Endothelial cell of umbilical vein (primary cell): ENCODE measurements around the gene SH3PXD2B. TPM values are rescaled to one million over a fixed set of nuclear protein-coding genes. Genes with fewer than 3 reads are reported as not detected.

ENCODE experiments used
- BruUV-seq: library from RNA; stranded (reverse); fragments of 400-500 nt; replicated peaks from 2 replicates; lab custom pipeline; 2021; lab: Mats Ljungman, UMichigan
- CTCF ChIA-PET: fragments of 300-600, 350-600 bp; sonication (Branson Sonifier 250); formaldehyde crosslinking; loops from one replicate; lab custom pipeline; 2021; ENCODE audit warnings: antibody characterized with exemption, inconsistent platforms; lab: Charles Lee
- POLR2A ChIA-PET: fragments of 300-600, 350-600 bp; sonication (Branson Sonifier 250); formaldehyde crosslinking; loops from one replicate; lab custom pipeline; 2021; ENCODE audit warnings: antibody characterized with exemption, inconsistent platforms; lab: Charles Lee
- DNase-seq: peaks from one replicate; pipeline ENCODE4 v3.0.0-alpha.2; 2011; ENCODE audit warnings: low read depth, low spot score
- FAIRE-seq: peaks from 2 replicates; lab custom pipeline; 2011; peaks lifted over from hg19 to GRCh38; lab: Jason Lieb, UNC
- H2AFZ ChIP-seq: 2 replicates; pipeline ENCODE4 v1.6.0; 2012; ENCODE audit warnings: low read depth, low read length, control low read depth, inconsistent platforms
- H3K27ac ChIP-seq: 2 replicates; pipeline ENCODE4 v1.5.1; 2011; ENCODE audit warnings: low read depth, mild to moderate bottlenecking, control low read depth, low read length, moderate library complexity; ENCODE audit not compliant: insufficient read depth
- H3K27me3 ChIP-seq, 2 experiments: 2 replicates each; pipeline versions ENCODE4 v1.6.0 to v1.6.1; 2011; ENCODE audit warnings: low read length in 2 of 2, mixed read lengths in 1 of 2; ENCODE audit not compliant: control insufficient read depth in 2 of 2, insufficient read depth in 2 of 2
- H3K36me3 ChIP-seq, 2 experiments: 2 replicates in 1 of 2; 3 replicates in 1 of 2; pipeline ENCODE4 v1.5.1; 2011; ENCODE audit warnings: low read length in 2 of 2, mild to moderate bottlenecking in 1 of 2, moderate library complexity in 1 of 2; ENCODE audit not compliant: control insufficient read depth in 2 of 2, insufficient read depth in 2 of 2; ENCODE audit errors: extremely low read depth in 1 of 2
- H3K4me1 ChIP-seq: 3 replicates; pipeline ENCODE4 v1.5.1; 2011; ENCODE audit warnings: mild to moderate bottlenecking, low read length; ENCODE audit not compliant: control insufficient read depth, insufficient read depth; ENCODE audit errors: extremely low read depth
- H3K4me2 ChIP-seq: 2 replicates; pipeline ENCODE4 v1.6.1; 2011; ENCODE audit warnings: low read length, control low read depth, mixed read lengths; ENCODE audit not compliant: insufficient read depth
- H3K4me3 ChIP-seq, 3 experiments: fragments of 200-600 bp in 1 of 3; sonication (generic), shearing (Covaris generic) in 1 of 3; replicated peaks in 1 of 3; 2 replicates each; pipeline ENCODE4 v1.5.1; 2011 to 2016; ENCODE audit warnings: control low read depth in 3 of 3, low read length in 3 of 3, mild to moderate bottlenecking in 2 of 3, inconsistent platforms in 1 of 3, low read depth in 1 of 3, moderate library complexity in 1 of 3; ENCODE audit not compliant: insufficient read depth in 1 of 3
- H3K79me2 ChIP-seq: 2 replicates; pipeline ENCODE4 v1.6.0; 2012; ENCODE audit warnings: low read length, inconsistent platforms; ENCODE audit not compliant: control insufficient read depth, insufficient read depth
- H3K9ac ChIP-seq: replicated peaks from 2 replicates; pipeline ENCODE3; 2011; ENCODE audit warnings: low read length, control low read depth; ENCODE audit not compliant: insufficient read depth; ENCODE audit errors: extremely low read depth
- H3K9me1 ChIP-seq: replicated peaks from 3 replicates; pipeline ENCODE4 v1.6.0; 2011; ENCODE audit warnings: mild to moderate bottlenecking, low read length; ENCODE audit not compliant: control insufficient read depth, insufficient read depth; ENCODE audit errors: extremely low read depth
- H3K9me3 ChIP-seq: replicated peaks from 2 replicates; pipeline ENCODE4 v1.5.1; 2012; ENCODE audit warnings: low read length, inconsistent platforms; ENCODE audit not compliant: control insufficient read depth, insufficient read depth
- H4K20me1 ChIP-seq: replicated peaks from 2 replicates; pipeline ENCODE3; 2011; ENCODE audit warnings: mild to moderate bottlenecking, low read length; ENCODE audit not compliant: control insufficient read depth, insufficient read depth; ENCODE audit errors: extremely low read depth
- CTCF ChIP-seq, 2 donors: IDR thresholded peaks; 1 replicate in 1 of 2; 2 replicates in 1 of 2; pipeline ENCODE4 v1.5.1; 2011; ENCODE audit warnings: low read length in 2 of 2, mild to moderate bottlenecking in 2 of 2, moderate library complexity in 2 of 2, control low read depth in 1 of 2, inconsistent platforms in 1 of 2, low read depth in 1 of 2; ENCODE audit not compliant: insufficient read depth in 1 of 2; ENCODE audit errors: extremely low read depth in 1 of 2
- EZH2 ChIP-seq: IDR thresholded peaks from 2 replicates; pipeline ENCODE4 v1.6.1; 2012; ENCODE audit warnings: borderline replicate concordance, low read depth, mild to moderate bottlenecking, moderate library complexity, low read length, inconsistent platforms; ENCODE audit not compliant: severe bottlenecking
- FOS ChIP-seq: IDR thresholded peaks from 2 replicates; pipeline ENCODE4 v1.6.1; 2011; ENCODE audit warnings: mild to moderate bottlenecking, low read length, moderate library complexity, borderline replicate concordance; ENCODE audit not compliant: insufficient read depth
- GATA2 ChIP-seq: IDR thresholded peaks from 2 replicates; pipeline ENCODE4 v1.7.0; 2011; ENCODE audit warnings: low read depth, mild to moderate bottlenecking, moderate library complexity, mixed read lengths, low read length; ENCODE audit not compliant: insufficient read length, insufficient read depth
- JUN ChIP-seq: IDR thresholded peaks from 2 replicates; pipeline ENCODE4 v1.6.1; 2011; ENCODE audit warnings: borderline replicate concordance, low read depth; ENCODE audit not compliant: insufficient read length, insufficient read depth
- MAX ChIP-seq: IDR thresholded peaks from 2 replicates; pipeline ENCODE4 v1.6.1; 2011; ENCODE audit not compliant: insufficient read depth, insufficient read length
- MYC ChIP-seq: IDR thresholded peaks from one replicate; pipeline ENCODE4 v1.6.1; 2011; ENCODE audit warnings: mild to moderate bottlenecking, low read depth, low read length
- POLR2A ChIP-seq: IDR thresholded peaks from 2 replicates; pipeline ENCODE4 v1.6.1; 2012; ENCODE audit warnings: low read depth, mild to moderate bottlenecking, control low read depth, low read length
- POLR2AphosphoS5 ChIP-seq: IDR thresholded peaks from 2 replicates; pipeline ENCODE4 v1.6.1; 2012; ENCODE audit warnings: low read depth, mild to moderate bottlenecking, control low read depth, low read length, moderate library complexity; ENCODE audit not compliant: insufficient read depth
- dilution Hi-C: fragments of 300-500 bp; cut with MboI; formaldehyde crosslinking; loops from one replicate; pipeline ENCODE4 v1.15.0; 2019; ENCODE audit warnings: low sequenced_read_pairs; ENCODE audit not compliant: extremely low pct_ligation_motif_present
- intact Hi-C: fragments of 100-400 bp; cut with micrococcal nuclease; formaldehyde crosslinking; loops from one replicate; pipeline ENCODE4 v1.10.0; 2022
- polyA plus RNA-seq, 4 experiments: library from polyadenylated mRNA; depleted of rRNA in 3 of 4; stranded (reverse) in 3 of 4; unstranded in 1 of 4; fragments of >200 nt; gene quantifications; 2 replicates each; pipeline versions ENCODE4 v1.2.1 to v1.2.3, GENCODE V29; 2011 to 2012; ENCODE audit warnings: missing spikeins in 1 of 4
- total RNA-seq: library from RNA; stranded (reverse); gene quantifications from 2 replicates; pipeline ENCODE4 v1.2.3, GENCODE V29; 2021

Gene SH3PXD2B
- total and polyA plus RNA-seq, 2 donors (not counting 3 experiments of a cell fraction or from before 2014, with no cell fraction given): 23.5 to 66.3 TPM

- no peak overlapping the region for H3K27ac ChIP-seq
- no peaks in the 10 kb centered on the region for H3K4me1 ChIP-seq
- no peaks in the 10 kb centered on the region for H3K27me3 ChIP-seq
- peaks cover 5 to 16% of the 10 kb centered on the region in 2 experiments for H3K36me3 ChIP-seq
- DNase-seq (no peak), FAIRE-seq (no peak)
- H4K20me1 ChIP-seq: no peaks in the 10 kb centered on the region
- no peak overlapping the region for H2AFZ ChIP-seq
- ChIA-PET POLR2A (no interaction called here), CTCF (no interaction called here)
- dilution Hi-C loops: no loop called here
- BruUV-seq: no TSS peak
- H3K79me2 ChIP-seq: no peaks in the 10 kb centered on the region
- intact Hi-C loops: no loop called here
- no peak overlapping the region for H3K4me2 ChIP-seq
- TF ChIP-seq MAX: no peak
- no peak for TF ChIP-seq POLR2AphosphoS5
- no peak for TF ChIP-seq GATA2
- no peak for TF ChIP-seq EZH2
- no peak for TF ChIP-seq JUN
- TF ChIP-seq CTCF (IDR thresholded peaks at IDR 0.05; ENCODE audit: extremely low read depth in 1 of 2, insufficient read depth in 1 of 2, low read depth in 1 of 2, low read length in 2 of 2): no peak
- no peak for TF ChIP-seq FOS
- TF ChIP-seq POLR2A: no peak
- no peak for TF ChIP-seq MYC
- no peak overlapping the region for H3K4me3 ChIP-seq
- no peaks in the 10 kb centered on the region for H3K9me1 ChIP-seq
- no peaks in the 10 kb centered on the region for H3K9me3 ChIP-seq
- H3K9ac ChIP-seq: no peak overlapping the region
These were observed 80.6 kb downstream of the SH3PXD2B start for GRCh38 chr5:172373680-172374079.
